Central memory CD8-positive, alpha-beta T cell (primary cell): ENCODE data around the gene FAM169A.
"Not testable (repeated sequence)": the region's sequence is repeated elsewhere in the genome, so short reads cannot be mapped to it uniquely, and the experiment has no call there.

Experiments used
- ATAC-seq: fragments of 150-1000 bp; cut with Tn5 transposase; replicated peaks from 2 replicates; pipeline ENCODE4 v1.10.0; 2022; ENCODE audit warnings: mild to moderate bottlenecking, moderate FRiP score, moderate number of reproducible peaks; ENCODE audit not compliant: poor library complexity, severe bottlenecking; ENCODE audit errors: extremely low read depth
- DNase-seq, 2 donors: peaks; one replicate each; pipeline ENCODE4 v3.0.0; 2021; ENCODE audit warnings: low spot score in 2 of 2
- H3K27ac Mint-ChIP-seq: one replicate; pipeline ENCODE4 v1.8.0; 2022; ENCODE audit warnings: low read depth, mild to moderate bottlenecking, moderate library complexity, mixed read lengths
- H3K27me3 Mint-ChIP-seq: one replicate; pipeline ENCODE4 v1.8.0; 2022; ENCODE audit warnings: mixed read lengths
- H3K36me3 Mint-ChIP-seq: one replicate; pipeline ENCODE4 v1.8.0; 2022; ENCODE audit warnings: mild to moderate bottlenecking, moderate library complexity, mixed read lengths; ENCODE audit not compliant: insufficient read depth
- H3K4me1 Mint-ChIP-seq: one replicate; pipeline ENCODE4 v1.8.0; 2022; ENCODE audit warnings: mixed read lengths
- H3K4me3 Mint-ChIP-seq: one replicate; pipeline ENCODE4 v1.8.0; 2022; ENCODE audit warnings: mild to moderate bottlenecking, moderate library complexity, mixed read lengths
- H3K9me3 Mint-ChIP-seq: one replicate; pipeline ENCODE4 v1.8.0; 2022; ENCODE audit warnings: mixed read lengths

The FAM169A gene

GRCh38 chr5:74766418-74766848 is 99.8 kb downstream of the FAM169A start:
- no peaks in the 10 kb centered on the region for H3K9me3 Mint-ChIP-seq
- H3K36me3 Mint-ChIP-seq = peaks cover 39% of the 10 kb centered on the region
- H3K4me1 Mint-ChIP-seq = peaks cover 26% of the 10 kb centered on the region
- H3K27ac Mint-ChIP-seq = peak overlapping the region; percentile 97
- peak overlapping the region; percentile 100 for H3K4me3 Mint-ChIP-seq
- DNase-seq (no peak), ATAC-seq (peak; percentile 73)
- H3K27me3 Mint-ChIP-seq = no peaks in the 10 kb centered on the region

GRCh38 chr5:74765929-74766328 is 100.3 kb downstream of the FAM169A start:
- DNase-seq (no peak), ATAC-seq (no peak)
- Mint-ChIP-seq H3K27me3 (no peaks in the 10 kb centered on the region), H3K4me1 (peaks cover 26% of the 10 kb centered on the region), H3K36me3 (peaks cover 34% of the 10 kb centered on the region), H3K9me3 (no peaks in the 10 kb centered on the region), H3K4me3 (peak overlapping the region; percentile 100), H3K27ac (peak overlapping the region; percentile 97)

GRCh38 chr5:74765201-74765600 is 101.0 kb downstream of the FAM169A start:
- peaks cover 32% of the 10 kb centered on the region for H3K36me3 Mint-ChIP-seq
- no peak overlapping the region for H3K27ac Mint-ChIP-seq
- no peak for ATAC-seq
- no peaks in the 10 kb centered on the region for H3K9me3 Mint-ChIP-seq
- H3K4me1 Mint-ChIP-seq = peaks cover 33% of the 10 kb centered on the region
- H3K27me3 Mint-ChIP-seq = no peaks in the 10 kb centered on the region
- H3K4me3 Mint-ChIP-seq = peak overlapping the region; percentile 100
- DNase-seq = no peak

- Mint-ChIP-seq H3K36me3 (peaks cover 29% of the 10 kb centered on the region), H3K4me3 (no peak overlapping the region), H3K27me3 (no peaks in the 10 kb centered on the region), H3K4me1 (peaks cover 31% of the 10 kb centered on the region), H3K9me3 (no peaks in the 10 kb centered on the region), H3K27ac (no peak overlapping the region)
- ATAC-seq (no peak), DNase-seq (no peak)
Measured at GRCh38 chr5:74763504-74763903, 102.7 kb downstream of the FAM169A start.

GRCh38 chr5:74762599-74762998 is 103.6 kb downstream of the FAM169A start:
- Mint-ChIP-seq H3K36me3 (peaks cover 34% of the 10 kb centered on the region), H3K9me3 (no peaks in the 10 kb centered on the region), H3K4me3 (no peak overlapping the region), H3K4me1 (peaks cover 22% of the 10 kb centered on the region), H3K27ac (no peak overlapping the region), H3K27me3 (no peaks in the 10 kb centered on the region)
- no peak for ATAC-seq
- no peak for DNase-seq

- no peaks in the 10 kb centered on the region for H3K9me3 Mint-ChIP-seq
- DNase-seq (no peak), ATAC-seq (no peak)
- H3K4me1 Mint-ChIP-seq = peaks cover 15% of the 10 kb centered on the region
- H3K27me3 Mint-ChIP-seq = no peaks in the 10 kb centered on the region
- H3K4me3 Mint-ChIP-seq = no peak overlapping the region
- H3K27ac Mint-ChIP-seq = no peak overlapping the region
- H3K36me3 Mint-ChIP-seq = peaks cover 28% of the 10 kb centered on the region
Measured at GRCh38 chr5:74761241-74761640, 104.9 kb downstream of the FAM169A start.

GRCh38 chr5:74748742-74749141 is 117.4 kb downstream of the FAM169A start:
- H3K4me3 Mint-ChIP-seq, H3K9me3 Mint-ChIP-seq, ATAC-seq, H3K27ac Mint-ChIP-seq, DNase-seq, H3K27me3 Mint-ChIP-seq: not testable (repeated sequence)
- Mint-ChIP-seq H3K4me1 (peaks cover 10% of the 10 kb centered on the region), H3K36me3 (peaks cover 37% of the 10 kb centered on the region)

- H3K36me3 Mint-ChIP-seq = peaks cover 52% of the 10 kb centered on the region
- H3K27ac Mint-ChIP-seq = no peak overlapping the region
- no peaks in the 10 kb centered on the region for H3K9me3 Mint-ChIP-seq
- H3K27me3 Mint-ChIP-seq = no peaks in the 10 kb centered on the region
- H3K4me1 Mint-ChIP-seq = no peaks in the 10 kb centered on the region
- no peak for DNase-seq
- no peak for ATAC-seq
- H3K4me3 Mint-ChIP-seq = no peak overlapping the region
Measured at GRCh38 chr5:74738406-74738805, 127.8 kb downstream of the FAM169A start.

GRCh38 chr5:74736759-74737158 is 129.4 kb downstream of the FAM169A start:
- Mint-ChIP-seq H3K9me3 (no peaks in the 10 kb centered on the region), H3K36me3 (peaks cover 53% of the 10 kb centered on the region), H3K4me1 (no peaks in the 10 kb centered on the region)

More at GRCh38 chr5:74736759-74737158, 129.4 kb downstream of the FAM169A start:
- Mint-ChIP-seq H3K4me3 (no peak overlapping the region), H3K27ac (no peak overlapping the region), H3K27me3 (no peaks in the 10 kb centered on the region)
- ATAC-seq (no peak), DNase-seq (no peak)
